ENCODE results near the gene CXXC5.

Gene CXXC5

GRCh38 chr5:139665626-139666025, 17.5 kb downstream of the CXXC5 start:
- no peak overlapping the region for H3K27ac Mint-ChIP-seq

DNA sequence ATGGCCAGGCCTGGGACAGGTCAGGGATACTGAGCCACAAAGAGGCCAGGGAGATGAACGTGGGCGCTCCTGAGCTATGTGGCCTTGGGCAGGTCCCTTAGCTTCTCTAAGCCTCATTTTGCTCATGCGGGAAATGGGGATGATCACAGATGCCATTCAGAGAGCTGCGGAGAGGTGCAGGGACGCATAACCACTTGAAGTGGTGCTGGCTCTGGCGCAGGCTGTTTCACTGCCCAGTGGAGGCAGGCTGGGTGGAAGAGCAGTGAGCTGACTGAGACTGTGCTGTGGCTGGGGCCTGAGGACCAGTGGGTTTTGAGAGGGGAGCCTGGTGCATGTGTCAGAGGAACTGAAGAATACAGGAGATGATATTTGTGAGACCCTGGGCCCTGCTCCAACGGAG, 18.4 kb downstream of the CXXC5 start:
- peaks cover 76% of the 10 kb centered on the region for H3K4me1 Mint-ChIP-seq
- ATAC-seq = no peak
- peak overlapping the region in 1 of 2 donors; percentile 38 for H3K4me3 Mint-ChIP-seq
- H3K27ac Mint-ChIP-seq = no peak overlapping the region
- no peaks in the 10 kb centered on the region for H3K9me3 Mint-ChIP-seq
- no peaks in the 10 kb centered on the region for H3K27me3 Mint-ChIP-seq
- no peak for DNase-seq

More at GRCh38 chr5:139665626-139666025, 17.5 kb downstream of the CXXC5 start:
- no peaks in the 10 kb centered on the region for H3K9me3 Mint-ChIP-seq
- H3K27me3 Mint-ChIP-seq = no peaks in the 10 kb centered on the region
- DNase-seq (no peak), ATAC-seq (no peak)
- peaks cover 70% of the 10 kb centered on the region for H3K4me1 Mint-ChIP-seq
- no peak overlapping the region for H3K4me3 Mint-ChIP-seq

- Mint-ChIP-seq H3K27me3 (no peaks in the 10 kb centered on the region), H3K27ac (no peak overlapping the region), H3K4me3 (peak overlapping the region; percentile 68 to 79), H3K9me3 (no peaks in the 10 kb centered on the region), H3K4me1 (peaks cover 80% of the 10 kb centered on the region)
- ATAC-seq = peak; percentile 8
- no peak for DNase-seq
Measured at GRCh38 chr5:139667001-139667729, 19.0 kb downstream of the CXXC5 start.

GRCh38 chr5:139667730-139668063, 19.5 kb downstream of the CXXC5 start:
- Mint-ChIP-seq H3K27ac (no peak overlapping the region), H3K9me3 (no peaks in the 10 kb centered on the region), H3K4me3 (peak overlapping the region; percentile 68 to 79), H3K27me3 (no peaks in the 10 kb centered on the region), H3K4me1 (peaks cover 79% of the 10 kb centered on the region)
- no peak for ATAC-seq
- DNase-seq = no peak

DNA sequence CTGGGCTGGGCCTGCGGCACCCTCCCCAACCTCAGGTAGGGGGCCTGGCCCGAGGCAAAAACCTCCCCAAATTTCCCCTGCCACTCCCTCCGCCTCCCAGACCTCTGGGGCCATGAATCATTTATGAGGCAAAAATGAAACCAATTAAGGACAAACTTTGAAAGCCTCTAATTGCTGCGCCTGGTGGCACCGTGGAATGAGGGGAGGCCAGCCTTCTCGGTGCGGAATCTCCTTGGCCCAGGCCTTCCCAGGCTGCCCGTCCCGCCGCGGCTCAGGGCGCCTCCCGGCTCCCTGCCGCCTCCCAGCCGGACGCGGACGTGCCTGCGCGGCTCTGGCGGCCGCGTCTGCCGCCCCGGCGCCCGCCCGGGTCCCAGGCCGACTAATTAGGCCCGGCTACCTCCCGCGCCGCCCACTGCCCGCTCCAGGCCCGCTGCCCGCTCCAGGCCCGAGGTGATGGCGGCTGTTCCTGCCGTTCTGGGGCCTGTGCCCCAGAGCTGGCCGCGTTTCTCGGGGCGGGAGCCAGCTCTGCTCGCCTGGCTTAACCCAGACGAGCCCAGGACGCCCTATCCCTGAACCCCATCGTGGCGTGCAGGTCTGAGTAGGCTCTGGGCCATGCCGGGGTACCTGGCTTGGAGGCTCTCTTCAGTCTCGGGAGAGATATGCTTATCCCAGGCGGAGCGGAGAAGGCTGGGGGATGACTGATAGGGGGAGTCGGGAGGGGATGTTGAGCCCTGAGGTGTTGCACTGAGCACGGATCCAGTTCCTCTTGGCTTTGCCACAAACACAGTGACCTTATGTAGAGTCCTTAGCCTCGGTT, 20.1 kb downstream of the CXXC5 start:
- peak; percentile 49 to 54 for DNase-seq
- peak; percentile 53 for ATAC-seq
- H3K4me3 Mint-ChIP-seq = peak overlapping the region; percentile 78 to 87
- no peaks in the 10 kb centered on the region for H3K9me3 Mint-ChIP-seq
- peak overlapping the region; percentile 83 to 86 for H3K27ac Mint-ChIP-seq
- peaks cover 73% of the 10 kb centered on the region for H3K4me1 Mint-ChIP-seq
- H3K27me3 Mint-ChIP-seq = no peaks in the 10 kb centered on the region

GRCh38 chr5:139668924-139669661, 20.9 kb downstream of the CXXC5 start:
- ATAC-seq = no peak
- Mint-ChIP-seq H3K4me3 (peak overlapping the region; percentile 78 to 87), H3K27me3 (no peaks in the 10 kb centered on the region), H3K9me3 (no peaks in the 10 kb centered on the region), H3K4me1 (peaks cover 69% of the 10 kb centered on the region), H3K27ac (no peak overlapping the region)
- no peak for DNase-seq

DNA sequence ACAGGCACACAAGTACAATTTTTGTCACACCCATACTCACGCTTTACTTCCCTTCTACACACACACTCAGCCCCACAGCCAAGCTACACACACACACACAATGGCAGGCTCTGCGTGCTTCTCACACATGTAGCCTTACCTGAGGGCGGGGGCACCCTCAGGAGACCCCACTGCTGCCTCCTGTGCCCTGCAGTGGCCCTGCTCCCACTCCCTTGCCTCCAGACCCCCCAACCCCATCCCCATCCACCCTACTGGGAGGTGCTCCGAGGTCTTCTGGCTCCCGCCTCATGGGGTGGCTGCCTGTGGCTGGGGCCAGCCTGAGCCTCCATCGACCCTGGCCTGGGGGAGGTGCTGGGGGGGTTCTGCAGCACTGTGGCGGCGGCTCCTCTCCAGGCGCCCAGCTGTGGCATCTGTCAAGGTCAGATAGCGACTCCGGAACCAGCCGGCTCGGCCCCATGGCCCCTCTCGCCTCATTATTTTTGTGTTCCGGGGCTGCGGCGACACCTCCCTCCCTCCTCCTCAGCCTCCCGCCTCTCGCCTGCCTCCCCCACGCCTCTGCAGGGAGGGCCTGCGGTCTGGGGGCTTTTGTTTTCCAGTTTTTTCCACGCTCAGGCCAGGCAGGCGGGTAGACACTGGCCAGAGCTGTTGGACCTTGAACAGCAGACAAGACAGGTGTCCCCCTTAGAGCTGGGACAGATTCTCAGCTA, 21.7 kb downstream of the CXXC5 start:
- peak in 1 of 2 donors; percentile 28 for DNase-seq
- Mint-ChIP-seq H3K4me3 (peak overlapping the region; percentile 60 to 87), H3K4me1 (peaks cover 62% of the 10 kb centered on the region), H3K9me3 (no peaks in the 10 kb centered on the region), H3K27ac (peak overlapping the region; percentile 72 to 93), H3K27me3 (no peaks in the 10 kb centered on the region)
- peak; percentile 29 for ATAC-seq

DNA sequence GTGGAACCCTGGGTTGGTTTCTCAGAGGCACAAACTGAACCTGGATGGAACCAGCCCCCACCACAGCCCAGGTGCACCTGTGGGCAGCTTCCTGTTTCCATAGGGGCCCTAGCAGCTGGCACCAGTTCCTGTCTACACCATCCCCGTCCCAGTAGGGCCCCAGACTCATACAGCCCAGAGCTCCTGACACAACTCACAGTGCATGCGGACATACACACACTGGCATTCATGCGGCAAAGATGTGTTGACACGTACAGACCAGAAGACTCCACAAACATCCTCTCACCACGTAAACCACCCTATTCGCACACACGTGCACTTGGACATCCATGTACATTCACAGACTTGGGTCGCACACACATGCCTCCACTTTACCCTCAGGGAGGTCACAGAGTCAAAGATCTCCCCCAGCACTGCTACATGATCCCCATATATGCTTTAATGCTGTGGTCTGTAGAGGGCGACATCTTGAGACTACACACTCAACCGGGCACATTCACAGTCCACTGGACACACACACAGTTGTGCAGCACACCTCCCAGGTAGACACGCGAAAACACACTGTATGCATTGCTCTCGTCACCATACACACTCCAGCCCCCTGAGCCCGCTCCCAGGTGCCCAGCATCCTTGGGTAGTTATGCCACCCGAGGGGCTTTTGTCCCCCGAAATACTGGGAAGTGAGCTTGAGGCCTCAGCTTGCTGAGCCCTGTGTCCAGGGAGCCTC, 22.4 kb downstream of the CXXC5 start:
- peak; percentile 54 for ATAC-seq
- Mint-ChIP-seq H3K4me1 (peaks cover 61% of the 10 kb centered on the region), H3K4me3 (peak overlapping the region; percentile 60 to 87)

GRCh38 chr5:139671096-139671841, 23.1 kb downstream of the CXXC5 start:
- Mint-ChIP-seq H3K4me3 (peak overlapping the region in 1 of 2 donors; percentile 87), H3K9me3 (no peaks in the 10 kb centered on the region), H3K4me1 (peaks cover 54% of the 10 kb centered on the region), H3K27ac (no peak overlapping the region), H3K27me3 (no peaks in the 10 kb centered on the region)
- DNase-seq = no peak
- no peak for ATAC-seq

More for the DNA sequence above, 22.4 kb downstream of the CXXC5 start:
- H3K9me3 Mint-ChIP-seq = no peaks in the 10 kb centered on the region
- H3K27ac Mint-ChIP-seq = peak overlapping the region; percentile 72 to 93
- peak in 1 of 2 donors; percentile 39 for DNase-seq
- H3K27me3 Mint-ChIP-seq = no peaks in the 10 kb centered on the region

DNA sequence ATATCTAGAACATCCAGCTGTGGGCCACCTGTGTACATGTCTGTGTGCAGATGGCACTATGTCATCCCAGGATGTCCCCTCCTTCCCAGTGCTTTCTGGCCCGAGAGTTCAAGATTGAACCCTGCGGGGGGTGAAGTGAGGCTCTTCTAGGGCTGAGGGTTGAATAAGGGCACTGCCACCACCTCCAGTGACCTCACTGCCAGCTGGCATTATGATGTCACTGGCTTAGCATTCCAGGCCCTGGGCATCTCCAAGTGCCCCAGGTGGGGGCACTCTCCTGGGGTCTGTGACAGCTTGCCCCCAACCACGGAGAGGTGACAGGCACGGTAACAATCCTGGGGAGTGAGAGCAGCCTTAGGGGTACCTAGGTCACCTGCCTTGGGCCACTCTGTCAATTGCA, 27.1 kb downstream of the CXXC5 start:
- Mint-ChIP-seq H3K4me1 (peaks cover 14% of the 10 kb centered on the region), H3K27me3 (no peaks in the 10 kb centered on the region), H3K27ac (no peak overlapping the region), H3K4me3 (no peak overlapping the region), H3K9me3 (no peaks in the 10 kb centered on the region)
- DNase-seq (no peak), ATAC-seq (no peak)

- peak; percentile 50 for ATAC-seq
- DNase-seq = no peak
- H3K9me3 Mint-ChIP-seq = no peaks in the 10 kb centered on the region
- H3K27me3 Mint-ChIP-seq = no peaks in the 10 kb centered on the region
- no peak overlapping the region for H3K4me3 Mint-ChIP-seq
- H3K4me1 Mint-ChIP-seq = peaks cover 8% of the 10 kb centered on the region
- no peak overlapping the region for H3K27ac Mint-ChIP-seq
Measured at GRCh38 chr5:139675825-139676224, 27.7 kb downstream of the CXXC5 start.

GRCh38 chr5:139676406-139676805, 28.3 kb downstream of the CXXC5 start:
- H3K4me3 Mint-ChIP-seq = no peak overlapping the region
- H3K27ac Mint-ChIP-seq = no peak overlapping the region
- H3K27me3 Mint-ChIP-seq = no peaks in the 10 kb centered on the region
- no peak for DNase-seq
- peaks cover 5% of the 10 kb centered on the region for H3K4me1 Mint-ChIP-seq
- ATAC-seq = no peak
- no peaks in the 10 kb centered on the region for H3K9me3 Mint-ChIP-seq

- no peak overlapping the region for H3K27ac Mint-ChIP-seq
- ATAC-seq (no peak), DNase-seq (no peak)
- no peaks in the 10 kb centered on the region for H3K27me3 Mint-ChIP-seq
- no peaks in the 10 kb centered on the region for H3K9me3 Mint-ChIP-seq
- H3K4me3 Mint-ChIP-seq = no peak overlapping the region
- H3K4me1 Mint-ChIP-seq = peaks cover under 1% of the 10 kb centered on the region
Measured at GRCh38 chr5:139676951-139677735, 29.0 kb downstream of the CXXC5 start.
